HepG2 (cell line): ENCODE measurements around the gene UBXN1. TPM values are rescaled to one million over a fixed set of nuclear protein-coding genes. Genes with fewer than 3 reads are reported as not detected.
A peak's percentile ranks its signal among the peaks of the same experiment; 100 is the strongest.

Source experiments
- CAMTA2 ChIP-seq: sonication (generic); formaldehyde crosslinking; IDR thresholded peaks from 2 replicates; pipeline ENCODE4 v1.4.0; 2020; ENCODE audit warnings: mild to moderate bottlenecking, missing genetic modification reagents, borderline replicate concordance
- ETV5 ChIP-seq: IDR thresholded peaks from 2 replicates; pipeline ENCODE4 v1.6.1; 2018; ENCODE audit warnings: missing biosample characterization, missing genetic modification reagents, inconsistent platforms, borderline replicate concordance
- ETV6 ChIP-seq: sonication (generic); formaldehyde crosslinking; conservative IDR thresholded peaks from 2 replicates; pipeline ENCODE4 v1.4.0; 2020; ENCODE audit warnings: missing genetic modification reagents
- FIP1L1 ChIP-seq: fragments of 200-400 bp; formaldehyde crosslinking; IDR thresholded peaks from 2 replicates; pipeline ENCODE4 v1.6.1; 2018; ENCODE audit warnings: low read depth, mild to moderate bottlenecking, low read length, moderate library complexity, borderline replicate concordance; ENCODE audit not compliant: insufficient read depth
- HOXA3 ChIP-seq: sonication (generic); formaldehyde crosslinking; IDR thresholded peaks from 2 replicates; pipeline ENCODE4 v1.5.0; 2020; ENCODE audit warnings: missing genetic modification reagents
- MED1 ChIP-seq: sonication (generic); formaldehyde crosslinking; IDR thresholded peaks from 2 replicates; pipeline ENCODE4 v1.4.0; 2020; ENCODE audit warnings: missing genetic modification reagents
- NFATC3 ChIP-seq: sonication (generic); formaldehyde crosslinking; IDR thresholded peaks from 2 replicates; pipeline ENCODE4 v1.5.1; 2020; ENCODE audit warnings: mild to moderate bottlenecking, missing genetic modification reagents
- NFE2L1 ChIP-seq: sonication (generic); formaldehyde crosslinking; IDR thresholded peaks from 2 replicates; pipeline ENCODE4 v1.4.0; 2020; ENCODE audit warnings: missing genetic modification reagents, mild to moderate bottlenecking, borderline replicate concordance
- NKX3-1 ChIP-seq: sonication (generic); formaldehyde crosslinking; IDR thresholded peaks from 2 replicates; pipeline ENCODE4 v1.5.0; 2020; ENCODE audit warnings: missing genetic modification reagents
- PRMT3 ChIP-seq: sonication (generic); formaldehyde crosslinking; IDR thresholded peaks from 2 replicates; pipeline ENCODE4 v1.8.1; 2022; ENCODE audit warnings: low read depth, mild to moderate bottlenecking, moderate library complexity, missing genetic modification reagents, borderline replicate concordance
- TP53 ChIP-seq: sonication (generic); formaldehyde crosslinking; conservative IDR thresholded peaks from 2 replicates; pipeline ENCODE4 v1.4.0; 2020; ENCODE audit warnings: missing genetic modification reagents
- TRIM24 ChIP-seq: sonication (generic); formaldehyde crosslinking; IDR thresholded peaks from 2 replicates; pipeline ENCODE4 v1.8.0; 2022; ENCODE audit warnings: mild to moderate bottlenecking, missing genetic modification reagents
- ZBTB20 ChIP-seq: sonication (generic); formaldehyde crosslinking; IDR thresholded peaks from 2 replicates; pipeline ENCODE4 v1.8.1; 2023; ENCODE audit warnings: missing genetic modification reagents, low read depth, mild to moderate bottlenecking, borderline replicate concordance
- ZEB1 ChIP-seq: IDR thresholded peaks from 2 replicates; pipeline ENCODE4 v1.6.1; 2012; ENCODE audit warnings: mild to moderate bottlenecking, low read depth, inconsistent platforms; ENCODE audit not compliant: insufficient replicate concordance
- ZNF12 ChIP-seq: sonication (generic); formaldehyde crosslinking; IDR thresholded peaks from 2 replicates; pipeline ENCODE4 v1.5.0; 2020; ENCODE audit warnings: missing genetic modification reagents
- ZNF292 ChIP-seq: sonication (generic); formaldehyde crosslinking; IDR thresholded peaks from 2 replicates; pipeline ENCODE4 v1.8.1; 2022; ENCODE audit warnings: mild to moderate bottlenecking, low read depth, missing genetic modification reagents, borderline replicate concordance
- ZNF331 ChIP-seq: sonication (generic); formaldehyde crosslinking; IDR thresholded peaks from 2 replicates; pipeline ENCODE4 v1.4.0; 2020; ENCODE audit warnings: missing genetic modification reagents
- ZNF567 ChIP-seq: sonication (generic); formaldehyde crosslinking; IDR thresholded peaks from 2 replicates; pipeline ENCODE4 v1.8.1; 2023; ENCODE audit warnings: mild to moderate bottlenecking, missing genetic modification reagents, borderline replicate concordance
- ZNF891 ChIP-seq: sonication (generic); formaldehyde crosslinking; IDR thresholded peaks from 2 replicates; pipeline ENCODE4 v1.5.0; 2020; ENCODE audit warnings: mild to moderate bottlenecking, missing genetic modification reagents
- ZSCAN25 ChIP-seq: sonication (generic); formaldehyde crosslinking; IDR thresholded peaks from 2 replicates; pipeline ENCODE4 v1.8.0; 2022; ENCODE audit warnings: mild to moderate bottlenecking, missing genetic modification reagents
- polyA plus RNA-seq, 8 experiments: library from polyadenylated mRNA; depleted of rRNA in 3 of 8; stranded (reverse) in 7 of 8; unstranded in 1 of 8; fragments of >200 nt; fragmentation: Illumina TruSeq in 4 of 8; extraction: Trizol in 4 of 8; gene quantifications; 2 replicates each; pipeline versions ENCODE4 v1.2.1 to v1.2.3, GENCODE V29; 2011 to 2016; ENCODE audit warnings: low read depth in 4 of 8, missing spikeins in 1 of 8, mixed read lengths in 1 of 8; ENCODE audit not compliant: insufficient read depth in 1 of 8
- total RNA-seq, 5 experiments: library from RNA; depleted of rRNA; stranded (reverse); fragments of >200 nt; fragmentation: Illumina TruSeq; extraction: Trizol; gene quantifications; 2 replicates each; pipeline ENCODE4 v1.2.3, GENCODE V29; 2016; ENCODE audit warnings: low read depth in 1 of 5
- TF ChIP-seq, protein P1 (sequence below): sonication (generic); formaldehyde crosslinking; IDR thresholded peaks from 2 replicates; pipeline ENCODE4 v1.8.0; 2023; ENCODE audit warnings: mild to moderate bottlenecking, missing genetic modification reagents
- TF ChIP-seq, protein P2 (sequence below): sonication (generic); formaldehyde crosslinking; IDR thresholded peaks from 2 replicates; pipeline ENCODE4 v1.4.0; 2020; ENCODE audit warnings: missing genetic modification reagents, borderline replicate concordance
- TF ChIP-seq, protein P3 (sequence below): sonication (generic); formaldehyde crosslinking; IDR thresholded peaks from 2 replicates; pipeline ENCODE4 v1.4.0; 2020; ENCODE audit warnings: mild to moderate bottlenecking, low read depth, missing genetic modification reagents
- TF ChIP-seq, protein P4 (sequence below): sonication (generic); formaldehyde crosslinking; IDR thresholded peaks from 2 replicates; pipeline ENCODE4 v1.4.0; 2020; ENCODE audit warnings: missing genetic modification reagents; ENCODE audit errors: not compliant biosample characterization
- TF ChIP-seq, protein P5 (sequence below): sonication (generic); formaldehyde crosslinking; IDR thresholded peaks from 2 replicates; pipeline ENCODE4 v1.4.0; 2020; ENCODE audit warnings: missing genetic modification reagents

The UBXN1 gene
- total and polyA plus RNA-seq, 2 of the 13 experiments (the other 11 are each of a cell fraction or from before 2014, with no cell fraction given) = 47.5 to 52.4 TPM

DNA sequence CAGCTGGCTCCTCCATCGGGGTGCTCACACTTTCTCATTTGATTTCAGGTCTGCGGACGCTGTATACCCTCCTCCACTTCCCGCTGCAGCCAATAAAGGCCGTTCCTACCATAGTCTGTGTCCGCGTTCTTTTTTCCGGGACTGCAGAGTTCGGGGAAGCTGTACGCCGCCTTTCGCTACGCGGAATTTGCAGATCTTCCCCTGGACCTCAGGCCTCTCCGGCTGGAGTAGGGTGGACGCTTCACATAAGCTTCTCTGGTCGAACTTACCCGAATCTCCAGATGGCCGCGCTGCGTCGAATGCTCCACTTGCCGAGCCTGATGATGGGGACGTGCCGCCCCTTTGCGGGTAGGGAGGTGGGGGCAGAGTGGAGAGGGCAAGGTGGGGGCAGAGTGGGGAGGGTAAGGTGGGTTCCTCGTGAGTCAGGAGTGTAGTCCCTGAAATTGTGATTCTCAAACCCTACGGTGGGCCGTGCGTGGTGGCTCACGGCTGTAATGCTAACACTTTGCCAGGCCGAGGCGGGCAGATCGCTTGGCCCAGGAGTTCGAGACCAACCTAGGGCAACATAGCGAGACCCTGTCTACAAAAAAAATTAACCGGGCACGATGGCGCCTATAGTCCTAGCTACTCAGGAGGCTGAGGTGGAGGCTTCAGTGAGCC lies 13.1 kb downstream of the UBXN1 start (continued):
- TF ChIP-seq FIP1L1 (no peak), ZSCAN25 (CRISPR knock-in tag) (no peak), ZNF292 (CRISPR knock-in tag) (no peak), ZEB1 (peak; percentile 16), MED1 (CRISPR knock-in tag) (no peak), NFATC3 (CRISPR knock-in tag) (no peak), ETV5 (no peak), ETV6 (no peak), NKX3-1 (no peak), ZNF12 (CRISPR knock-in tag) (no peak), CAMTA2 (CRISPR knock-in tag) (no peak), ZNF891 (CRISPR knock-in tag) (no peak), PRMT3 (CRISPR knock-in tag) (no peak), HOXA3 (CRISPR knock-in tag) (no peak), NFE2L1 (no peak), TP53 (no peak), ZNF331 (CRISPR knock-in tag) (no peak), TRIM24 (no peak), ZBTB20 (CRISPR knock-in tag) (no peak), ZNF567 (CRISPR knock-in tag) (no peak)
- TF ChIP-seq, protein P1, sequence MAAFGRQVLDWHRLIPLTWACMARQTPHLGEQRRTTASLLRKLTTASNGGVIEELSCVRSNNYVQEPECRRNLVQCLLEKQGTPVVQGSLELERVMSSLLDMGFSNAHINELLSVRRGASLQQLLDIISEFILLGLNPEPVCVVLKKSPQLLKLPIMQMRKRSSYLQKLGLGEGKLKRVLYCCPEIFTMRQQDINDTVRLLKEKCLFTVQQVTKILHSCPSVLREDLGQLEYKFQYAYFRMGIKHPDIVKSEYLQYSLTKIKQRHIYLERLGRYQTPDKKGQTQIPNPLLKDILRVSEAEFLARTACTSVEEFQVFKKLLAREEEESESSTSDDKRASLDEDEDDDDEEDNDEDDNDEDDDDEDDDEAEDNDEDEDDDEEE (CRISPR knock-in tag) = peak; percentile 70; the same call in 1 of the 2 replicates
- TF ChIP-seq, protein P2, sequence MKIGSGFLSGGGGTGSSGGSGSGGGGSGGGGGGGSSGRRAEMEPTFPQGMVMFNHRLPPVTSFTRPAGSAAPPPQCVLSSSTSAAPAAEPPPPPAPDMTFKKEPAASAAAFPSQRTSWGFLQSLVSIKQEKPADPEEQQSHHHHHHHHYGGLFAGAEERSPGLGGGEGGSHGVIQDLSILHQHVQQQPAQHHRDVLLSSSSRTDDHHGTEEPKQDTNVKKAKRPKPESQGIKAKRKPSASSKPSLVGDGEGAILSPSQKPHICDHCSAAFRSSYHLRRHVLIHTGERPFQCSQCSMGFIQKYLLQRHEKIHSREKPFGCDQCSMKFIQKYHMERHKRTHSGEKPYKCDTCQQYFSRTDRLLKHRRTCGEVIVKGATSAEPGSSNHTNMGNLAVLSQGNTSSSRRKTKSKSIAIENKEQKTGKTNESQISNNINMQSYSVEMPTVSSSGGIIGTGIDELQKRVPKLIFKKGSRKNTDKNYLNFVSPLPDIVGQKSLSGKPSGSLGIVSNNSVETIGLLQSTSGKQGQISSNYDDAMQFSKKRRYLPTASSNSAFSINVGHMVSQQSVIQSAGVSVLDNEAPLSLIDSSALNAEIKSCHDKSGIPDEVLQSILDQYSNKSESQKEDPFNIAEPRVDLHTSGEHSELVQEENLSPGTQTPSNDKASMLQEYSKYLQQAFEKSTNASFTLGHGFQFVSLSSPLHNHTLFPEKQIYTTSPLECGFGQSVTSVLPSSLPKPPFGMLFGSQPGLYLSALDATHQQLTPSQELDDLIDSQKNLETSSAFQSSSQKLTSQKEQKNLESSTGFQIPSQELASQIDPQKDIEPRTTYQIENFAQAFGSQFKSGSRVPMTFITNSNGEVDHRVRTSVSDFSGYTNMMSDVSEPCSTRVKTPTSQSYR = no peak
- TF ChIP-seq, protein P3, sequence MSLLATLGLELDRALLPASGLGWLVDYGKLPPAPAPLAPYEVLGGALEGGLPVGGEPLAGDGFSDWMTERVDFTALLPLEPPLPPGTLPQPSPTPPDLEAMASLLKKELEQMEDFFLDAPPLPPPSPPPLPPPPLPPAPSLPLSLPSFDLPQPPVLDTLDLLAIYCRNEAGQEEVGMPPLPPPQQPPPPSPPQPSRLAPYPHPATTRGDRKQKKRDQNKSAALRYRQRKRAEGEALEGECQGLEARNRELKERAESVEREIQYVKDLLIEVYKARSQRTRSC (CRISPR knock-in tag) = no peak
- TF ChIP-seq, protein P4, sequence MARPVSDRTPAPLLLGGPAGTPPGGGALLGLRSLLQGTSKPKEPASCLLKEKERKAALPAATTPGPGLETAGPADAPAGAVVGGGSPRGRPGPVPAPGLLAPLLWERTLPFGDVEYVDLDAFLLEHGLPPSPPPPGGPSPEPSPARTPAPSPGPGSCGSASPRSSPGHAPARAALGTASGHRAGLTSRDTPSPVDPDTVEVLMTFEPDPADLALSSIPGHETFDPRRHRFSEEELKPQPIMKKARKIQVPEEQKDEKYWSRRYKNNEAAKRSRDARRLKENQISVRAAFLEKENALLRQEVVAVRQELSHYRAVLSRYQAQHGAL = no peak
- TF ChIP-seq, protein P5, sequence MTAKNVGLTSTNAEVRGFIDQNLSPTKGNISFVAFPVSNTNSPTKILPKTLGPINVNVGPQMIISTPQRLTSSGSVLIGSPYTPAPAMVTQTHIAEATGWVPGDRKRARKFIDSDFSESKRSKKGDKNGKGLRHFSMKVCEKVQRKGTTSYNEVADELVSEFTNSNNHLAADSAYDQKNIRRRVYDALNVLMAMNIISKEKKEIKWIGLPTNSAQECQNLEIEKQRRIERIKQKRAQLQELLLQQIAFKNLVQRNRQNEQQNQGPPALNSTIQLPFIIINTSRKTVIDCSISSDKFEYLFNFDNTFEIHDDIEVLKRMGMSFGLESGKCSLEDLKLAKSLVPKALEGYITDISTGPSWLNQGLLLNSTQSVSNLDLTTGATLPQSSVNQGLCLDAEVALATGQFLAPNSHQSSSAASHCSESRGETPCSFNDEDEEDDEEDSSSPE = no peak
